Epithelial cell of esophagus (primary cell): Measurements from ENCODE around the gene NUAK1.

Source experiments
- DNase-seq: peaks from one replicate; pipeline ENCODE4 v3.0.0; 2010; ENCODE audit warnings: low read depth
- H3K4me3 ChIP-seq: 2 replicates; pipeline ENCODE4 v1.5.1; 2011; ENCODE audit warnings: mild to moderate bottlenecking, low read length, control low read depth
- TF ChIP-seq, protein P1 (sequence below): IDR thresholded peaks from 2 replicates; pipeline ENCODE4 v1.5.1; 2011; ENCODE audit warnings: low read depth, mild to moderate bottlenecking, low read length, control low read depth, inconsistent platforms; ENCODE audit not compliant: insufficient read depth; ENCODE audit errors: missing control alignments

NUAK1 gene

DNA sequence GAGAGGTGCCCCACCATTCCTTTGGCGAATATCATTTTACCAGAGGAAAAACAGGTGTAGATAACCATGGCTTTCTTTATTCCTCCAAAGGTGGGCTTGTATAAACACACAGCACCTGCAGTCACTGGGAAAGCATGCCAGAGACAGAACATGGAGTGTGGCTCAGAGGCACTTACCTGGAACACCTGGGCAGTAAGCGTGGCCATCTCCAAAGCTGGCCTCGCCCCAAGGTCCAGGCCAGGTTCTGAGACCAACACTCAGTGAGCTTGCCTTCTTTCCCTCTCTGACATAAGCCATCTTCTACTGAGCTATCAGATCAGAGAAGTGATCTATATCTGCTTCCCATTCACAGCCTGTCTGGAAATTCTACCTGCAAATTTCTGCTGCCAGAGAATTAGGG, 70.5 kb downstream of the NUAK1 start:
- no peak for DNase-seq
- TF ChIP-seq, protein P1, sequence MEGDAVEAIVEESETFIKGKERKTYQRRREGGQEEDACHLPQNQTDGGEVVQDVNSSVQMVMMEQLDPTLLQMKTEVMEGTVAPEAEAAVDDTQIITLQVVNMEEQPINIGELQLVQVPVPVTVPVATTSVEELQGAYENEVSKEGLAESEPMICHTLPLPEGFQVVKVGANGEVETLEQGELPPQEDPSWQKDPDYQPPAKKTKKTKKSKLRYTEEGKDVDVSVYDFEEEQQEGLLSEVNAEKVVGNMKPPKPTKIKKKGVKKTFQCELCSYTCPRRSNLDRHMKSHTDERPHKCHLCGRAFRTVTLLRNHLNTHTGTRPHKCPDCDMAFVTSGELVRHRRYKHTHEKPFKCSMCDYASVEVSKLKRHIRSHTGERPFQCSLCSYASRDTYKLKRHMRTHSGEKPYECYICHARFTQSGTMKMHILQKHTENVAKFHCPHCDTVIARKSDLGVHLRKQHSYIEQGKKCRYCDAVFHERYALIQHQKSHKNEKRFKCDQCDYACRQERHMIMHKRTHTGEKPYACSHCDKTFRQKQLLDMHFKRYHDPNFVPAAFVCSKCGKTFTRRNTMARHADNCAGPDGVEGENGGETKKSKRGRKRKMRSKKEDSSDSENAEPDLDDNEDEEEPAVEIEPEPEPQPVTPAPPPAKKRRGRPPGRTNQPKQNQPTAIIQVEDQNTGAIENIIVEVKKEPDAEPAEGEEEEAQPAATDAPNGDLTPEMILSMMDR = no peak
- no peak overlapping the region for H3K4me3 ChIP-seq

DNA sequence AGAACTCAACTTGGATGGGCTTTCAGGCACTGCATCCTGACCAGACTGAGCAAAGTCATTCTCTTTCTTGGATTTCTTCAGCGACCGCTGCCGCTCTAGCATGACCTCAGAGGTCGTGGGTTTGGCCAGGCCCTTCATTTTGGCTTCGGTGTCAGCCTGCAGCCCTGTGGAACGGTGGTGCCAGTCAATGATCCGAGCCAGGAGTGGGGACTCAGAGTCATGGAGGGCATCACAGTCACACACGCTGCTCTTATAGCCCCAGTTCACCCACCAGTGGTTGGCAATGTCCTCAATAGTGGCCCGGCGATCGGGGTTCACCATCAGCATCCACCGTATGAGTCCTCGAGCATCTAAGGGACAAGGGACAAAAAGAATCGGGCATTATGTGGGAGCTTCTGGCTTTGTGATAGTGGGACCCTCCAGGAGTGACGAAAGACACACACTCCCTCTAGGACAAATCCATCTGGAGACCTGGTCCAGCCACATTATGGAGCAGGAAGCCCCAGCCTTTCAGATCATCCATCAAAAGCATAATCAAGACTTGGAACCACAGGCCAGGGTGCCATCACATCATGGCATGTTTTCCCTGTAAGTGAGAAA, 71.0 kb downstream of the NUAK1 start:
- TF ChIP-seq, protein P1 = no peak
- no peak for DNase-seq
- H3K4me3 ChIP-seq = no peak overlapping the region

DNA sequence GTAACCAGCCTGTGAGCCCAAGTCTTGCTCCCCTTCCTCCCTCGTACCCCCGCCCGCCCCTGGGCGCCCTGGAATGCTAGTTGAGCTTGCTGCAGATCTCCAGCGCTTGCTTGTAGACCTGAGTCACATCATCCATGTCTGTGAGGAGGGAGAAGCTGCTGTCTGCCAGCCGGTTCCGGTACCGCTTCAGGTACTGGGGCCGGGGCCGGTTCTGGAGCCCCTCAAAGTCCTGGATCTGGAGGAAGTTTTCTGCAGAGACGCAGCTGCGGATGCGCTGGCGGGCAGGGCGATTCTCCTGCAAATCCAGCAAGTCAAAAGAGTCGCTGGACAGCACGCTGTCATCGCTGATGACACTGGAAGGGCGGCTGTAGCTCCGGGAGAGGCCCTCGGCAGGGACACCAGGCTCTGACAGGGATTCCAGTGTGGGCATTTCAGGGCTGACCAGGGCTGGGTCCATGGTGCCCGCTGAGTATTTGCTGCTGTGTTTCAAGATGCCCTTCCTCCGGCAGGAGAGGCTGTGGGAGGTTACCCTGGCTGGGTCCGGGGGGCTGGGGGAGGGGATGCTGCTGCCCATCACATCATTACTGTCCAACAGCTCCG, 71.9 kb downstream of the NUAK1 start:
- no peak for DNase-seq
- TF ChIP-seq, protein P1 = no peak
- no peak overlapping the region for H3K4me3 ChIP-seq

DNA sequence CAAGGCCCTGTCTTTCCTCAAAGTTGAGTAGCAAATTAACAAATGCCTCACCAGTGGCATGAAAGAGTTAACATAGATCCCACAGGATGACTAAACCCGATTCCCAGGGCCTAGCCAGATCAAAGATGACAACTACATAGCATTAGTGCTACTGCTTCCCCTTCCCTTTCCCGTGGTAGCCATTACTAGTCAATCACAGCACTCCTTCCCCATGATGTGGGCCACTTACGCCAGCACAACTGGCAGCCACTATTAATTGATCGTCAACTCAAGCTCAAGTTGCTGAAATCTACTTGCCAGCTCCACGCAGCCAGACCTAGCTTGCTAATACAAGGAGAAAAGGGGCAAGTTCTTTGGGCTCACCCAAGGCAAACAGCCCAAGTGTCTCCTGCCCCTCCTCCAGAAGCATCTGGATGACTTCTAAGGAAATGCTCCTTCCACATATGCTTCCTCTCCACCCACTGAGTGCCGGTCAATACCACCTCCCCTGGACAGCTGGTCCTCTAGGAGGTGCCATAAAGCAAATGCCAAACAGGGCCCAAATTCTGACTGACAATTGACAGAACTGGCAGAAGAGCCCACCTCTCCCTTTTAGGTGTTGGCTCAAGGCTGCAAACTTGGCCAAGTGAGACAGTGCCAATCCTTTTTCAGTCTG, 72.6 kb downstream of the NUAK1 start:
- TF ChIP-seq, protein P1 = no peak

DNA sequence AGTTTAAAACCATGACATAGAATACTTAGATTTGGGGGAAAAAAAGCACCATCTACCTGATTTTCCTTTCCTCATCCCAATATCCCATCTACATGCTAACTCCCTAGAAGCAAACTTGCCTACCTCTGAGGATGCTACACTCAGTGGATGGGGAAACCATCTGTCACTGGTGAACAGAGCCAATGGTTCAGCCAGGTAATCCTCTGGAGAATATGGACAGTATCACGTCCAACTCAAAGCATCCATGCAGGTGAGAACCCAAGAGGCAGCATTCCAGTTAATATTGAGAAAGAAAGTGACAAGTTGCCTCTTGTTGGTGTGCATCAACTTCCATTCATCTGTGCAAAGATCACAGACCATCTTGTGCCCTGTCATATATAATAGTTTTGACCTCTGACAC, 73.2 kb downstream of the NUAK1 start:
- DNase-seq = no peak
- TF ChIP-seq, protein P1 = no peak
- no peak overlapping the region for H3K4me3 ChIP-seq

More for the DNA sequence above, 72.6 kb downstream of the NUAK1 start:
- H3K4me3 ChIP-seq = no peak overlapping the region
- no peak for DNase-seq

DNA sequence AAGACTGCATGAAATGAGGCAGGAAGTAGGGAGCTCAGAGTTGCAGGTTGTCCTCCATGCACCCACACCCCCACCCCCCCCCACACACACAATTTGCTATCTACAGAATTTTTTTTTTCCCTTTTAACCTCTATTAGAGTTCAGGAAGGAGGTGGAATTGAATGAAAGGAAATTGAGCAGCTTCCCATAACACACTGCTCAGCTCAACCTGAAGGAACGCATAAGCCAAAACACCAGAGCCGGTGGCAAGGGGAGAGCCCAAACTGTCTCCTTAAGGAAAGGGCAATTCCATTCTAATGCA, 74.1 kb downstream of the NUAK1 start:
- no peak for DNase-seq
- TF ChIP-seq, protein P1 = no peak
- no peak overlapping the region for H3K4me3 ChIP-seq
